ENCODE results near the gene HSPA1L. TPM values are rescaled to one million over a fixed set of nuclear protein-coding genes. Genes with fewer than 3 reads are reported as not detected.

Gene HSPA1L
- total and polyA plus RNA-seq, 2 donors (not counting 3 experiments of a cell fraction or from before 2014, with no cell fraction given): 0.32 to 0.77 TPM

DNA sequence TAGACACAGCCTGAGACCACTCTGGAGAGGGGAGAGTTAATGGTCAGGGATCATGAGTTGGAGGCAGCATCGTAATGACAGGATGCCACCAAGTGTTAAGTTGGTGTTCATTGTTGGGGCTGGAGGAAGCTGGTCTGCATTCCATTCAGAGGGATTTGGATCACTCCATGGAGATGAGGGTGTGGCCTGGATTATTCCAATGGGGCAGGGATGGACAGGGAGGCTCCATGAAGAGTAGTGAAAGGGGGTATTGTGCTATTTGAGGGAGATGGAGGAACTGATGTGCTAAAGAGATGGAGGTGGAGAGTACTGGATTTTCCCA lies 51.5 kb downstream of the HSPA1L start:
- DNase-seq (ENCODE audit: low read depth, low spot score): peak; percentile 29
- H3K4me2 ChIP-seq (ENCODE audit: insufficient read depth, low read length): no peak overlapping the region
- H3K36me3 ChIP-seq (ENCODE audit: control insufficient read depth in 2 of 2, extremely low read depth in 1 of 2, insufficient read depth in 2 of 2, low read length in 2 of 2): peaks cover 2% of the 10 kb centered on the region in 2 experiments
- dilution Hi-C loops (cut with MboI; ENCODE audit: extremely low pct_ligation_motif_present, low sequenced_read_pairs): no loop called here
- POLR2A ChIA-PET: no interaction called here
- no peaks in the 10 kb centered on the region for H3K27me3 ChIP-seq (ENCODE audit: control insufficient read depth in 2 of 2, insufficient read depth in 2 of 2, low read length in 2 of 2)
- H3K4me1 ChIP-seq (ENCODE audit: control insufficient read depth, extremely low read depth, insufficient read depth, low read length): no peaks in the 10 kb centered on the region
- H3K9me1 ChIP-seq (replicated peaks; ENCODE audit: control insufficient read depth, extremely low read depth, insufficient read depth, low read length): no peaks in the 10 kb centered on the region
- TF ChIP-seq FOS (IDR thresholded peaks at IDR 0.05; ENCODE audit: borderline replicate concordance, insufficient read depth, low read length) (no peak), MYC (IDR thresholded peaks at IDR 0.05; ENCODE audit: low read depth, low read length) (no peak), JUN (IDR thresholded peaks at IDR 0.05; ENCODE audit: borderline replicate concordance, insufficient read depth, insufficient read length, low read depth) (no peak), POLR2AphosphoS5 (IDR thresholded peaks at IDR 0.05; ENCODE audit: insufficient read depth, low read depth, low read length) (no peak), GATA2 (IDR thresholded peaks at IDR 0.05; ENCODE audit: insufficient read depth, insufficient read length, low read depth, low read length) (no peak), POLR2A (IDR thresholded peaks at IDR 0.05; ENCODE audit: low read depth, low read length) (no peak)
- TF ChIP-seq, protein P1, sequence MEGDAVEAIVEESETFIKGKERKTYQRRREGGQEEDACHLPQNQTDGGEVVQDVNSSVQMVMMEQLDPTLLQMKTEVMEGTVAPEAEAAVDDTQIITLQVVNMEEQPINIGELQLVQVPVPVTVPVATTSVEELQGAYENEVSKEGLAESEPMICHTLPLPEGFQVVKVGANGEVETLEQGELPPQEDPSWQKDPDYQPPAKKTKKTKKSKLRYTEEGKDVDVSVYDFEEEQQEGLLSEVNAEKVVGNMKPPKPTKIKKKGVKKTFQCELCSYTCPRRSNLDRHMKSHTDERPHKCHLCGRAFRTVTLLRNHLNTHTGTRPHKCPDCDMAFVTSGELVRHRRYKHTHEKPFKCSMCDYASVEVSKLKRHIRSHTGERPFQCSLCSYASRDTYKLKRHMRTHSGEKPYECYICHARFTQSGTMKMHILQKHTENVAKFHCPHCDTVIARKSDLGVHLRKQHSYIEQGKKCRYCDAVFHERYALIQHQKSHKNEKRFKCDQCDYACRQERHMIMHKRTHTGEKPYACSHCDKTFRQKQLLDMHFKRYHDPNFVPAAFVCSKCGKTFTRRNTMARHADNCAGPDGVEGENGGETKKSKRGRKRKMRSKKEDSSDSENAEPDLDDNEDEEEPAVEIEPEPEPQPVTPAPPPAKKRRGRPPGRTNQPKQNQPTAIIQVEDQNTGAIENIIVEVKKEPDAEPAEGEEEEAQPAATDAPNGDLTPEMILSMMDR (IDR thresholded peaks at IDR 0.05; ENCODE audit: extremely low read depth in 1 of 2, insufficient read depth in 1 of 2, low read depth in 1 of 2, low read length in 2 of 2): no peak
- CTCF ChIA-PET: interaction anchor here (0.5 to 0.7 kb wide), 2 partner anchors 27 to 34 kb away, joined by 3 read pairs; no protein-coding TSS in a partner anchor
- no TSS peak for BruUV-seq (replicated peaks)
- H3K27ac ChIP-seq (ENCODE audit: insufficient read depth, low read depth, low read length): no peak overlapping the region
- no peak overlapping the region for H3K4me3 ChIP-seq (replicated peaks in 1 of 3; ENCODE audit: insufficient read depth in 1 of 3, low read depth in 1 of 3, low read length in 3 of 3)
- H2AFZ ChIP-seq (ENCODE audit: low read depth, low read length): no peak overlapping the region
- intact Hi-C loops (cut with micrococcal nuclease): no loop called here
- no peaks in the 10 kb centered on the region for H3K9me3 ChIP-seq (replicated peaks; ENCODE audit: control insufficient read depth, insufficient read depth, low read length)
- H3K79me2 ChIP-seq (ENCODE audit: control insufficient read depth, insufficient read depth, low read length): no peaks in the 10 kb centered on the region
- H3K9ac ChIP-seq (replicated peaks; ENCODE audit: extremely low read depth, insufficient read depth, low read length): no peak overlapping the region
- no peaks in the 10 kb centered on the region for H4K20me1 ChIP-seq (replicated peaks; ENCODE audit: control insufficient read depth, extremely low read depth, insufficient read depth, low read length)
- FAIRE-seq: peak; percentile 37
